ENCODE data around the gene FAM222B.

GRCh38 chr17:28879886-28880571 lies 37.4 kb upstream of the FAM222B start:
- TF ChIP-seq CTCF (IDR thresholded peaks at IDR 0.05; ENCODE audit: low read depth, low read length) (no peak), MYC (IDR thresholded peaks at IDR 0.05; ENCODE audit: low read depth, low read length) (no peak), POLR2A (IDR thresholded peaks at IDR 0.05; ENCODE audit: extremely low read depth, insufficient read length) (no peak), MAX (IDR thresholded peaks at IDR 0.05; ENCODE audit: low read depth, low read length) (no peak)
